Right renal cortex interstitium (tissue), 3 donors: ENCODE data around the gene UBE2V1. TPM values are rescaled to one million over a fixed set of nuclear protein-coding genes. Genes with fewer than 3 reads are reported as not detected.

Experiments used
- polyA plus RNA-seq, 3 donors: library from polyadenylated mRNA; unstranded; fragments of 120-200 nt; gene quantifications; one replicate each; pipeline ENCODE4 v1.2.1, GENCODE V29; 2013; ENCODE audit not compliant: insufficient read length in 3 of 3

The UBE2V1 gene
- polyA plus RNA-seq, 3 donors = 149 to 151 (median 149) TPM

Other genes with a start within 250 kb of the UBE2V1 start
- 10 to 100 TPM in 1 of 3 donors, 1 to 10 TPM in 2; 8.8 to 10.3 (median 9.7) TPM for gene SPATA2, start 197.6 kb downstream of the UBE2V1 start, polyA plus RNA-seq
- 10 to 100 TPM; 64.1 to 67.4 (median 67.2) TPM for gene RNF114, start 176.8 kb downstream of the UBE2V1 start, polyA plus RNA-seq
- 10 to 100 TPM in 2 of 3 donors, 1 to 10 TPM in 1; 9.9 to 10.7 (median 10.2) TPM for gene SNAI1, start 130.2 kb downstream of the UBE2V1 start, polyA plus RNA-seq
- gene PEDS1, start 40.6 kb upstream of the UBE2V1 start, polyA plus RNA-seq = 10 to 100 TPM; 22.1 to 25.6 (median 24.6) TPM
- gene CEBPB, start 77.7 kb upstream of the UBE2V1 start, polyA plus RNA-seq = 1 to 10 TPM; 3.1 to 3.8 (median 3.2) TPM